Anterior cingulate cortex (tissue), 58 donors: ENCODE results near the gene PCNX1.
"Not testable (repeated sequence)": the region's sequence is repeated elsewhere in the genome, so short reads cannot be mapped to it uniquely, and the experiment has no call there.

Experiments used
- DNase-seq, 58 donors: peaks; one replicate each; lab custom pipeline; 2025; lab: John Stamatoyannopoulos, UW

PCNX1 gene

GRCh38 chr14:70907176-70907995 is at the start of gene PCNX1:
PCNX1 (plus strand) TSS chr14:70907459; CDS start chr14:70907851, 392 bp downstream.
- peak in 56 of 58 donors; percentile 42 to 90 (median 81) for DNase-seq

- DNase-seq, result no peak
Measured at GRCh38 chr14:70857496-70857890, 49.8 kb upstream of the PCNX1 start.

- no peak for DNase-seq
Measured at GRCh38 chr14:70858641-70859040, 48.6 kb upstream of the PCNX1 start.

- DNase-seq, result not testable (repeated sequence)
Measured at GRCh38 chr14:70866992-70867391, 40.3 kb upstream of the PCNX1 start.

- no peak for DNase-seq
Measured at GRCh38 chr14:70871001-70871400, 36.3 kb upstream of the PCNX1 start.

- no peak for DNase-seq
Measured at GRCh38 chr14:70871863-70872677, 35.2 kb upstream of the PCNX1 start.

- no peak for DNase-seq
Measured at GRCh38 chr14:70872678-70873020, 34.6 kb upstream of the PCNX1 start.

- no peak for DNase-seq
Measured at GRCh38 chr14:70873627-70874026, 33.6 kb upstream of the PCNX1 start.

GRCh38 chr14:70875811-70876460 is 31.3 kb upstream of the PCNX1 start:
- not testable (repeated sequence) for DNase-seq

GRCh38 chr14:70879448-70879847 is 27.8 kb upstream of the PCNX1 start:
- no peak for DNase-seq

GRCh38 chr14:70880888-70881287 is 26.4 kb upstream of the PCNX1 start:
- not testable (repeated sequence) for DNase-seq

- DNase-seq, result no peak
Measured at GRCh38 chr14:70881549-70882177, 25.6 kb upstream of the PCNX1 start.

GRCh38 chr14:70882776-70883492 is 24.3 kb upstream of the PCNX1 start:
- DNase-seq, result no peak

- no peak for DNase-seq
Measured at GRCh38 chr14:70884595-70885342, 22.5 kb upstream of the PCNX1 start.

- DNase-seq, result no peak
Measured at GRCh38 chr14:70885343-70886022, 21.8 kb upstream of the PCNX1 start.

GRCh38 chr14:70886421-70887206 is 20.6 kb upstream of the PCNX1 start:
- peak in 4 of 58 donors; percentile 1 to 38 (median 21) for DNase-seq

GRCh38 chr14:70887207-70887681 is 20.0 kb upstream of the PCNX1 start:
- no peak for DNase-seq
